Left hindlimb (tissue), 1 donor: ENCODE data around the gene GYS2.
"Not testable (repeated sequence)": the region's sequence is repeated elsewhere in the genome, so short reads cannot be mapped to it uniquely, and the experiment has no call there.

Experiments
- DNase-seq: peaks from one replicate; pipeline ENCODE4 v3.0.0-alpha.2; 2018

The GYS2 gene

GRCh38 chr12:21604245-21605101 lies at the start of gene GYS2:
Gene GYS2 (minus strand): TSS chr12:21604847. CDS start chr12:21604592, 255 bp downstream.
- DNase-seq = no peak

- no peak for DNase-seq
Measured at GRCh38 chr12:21651821-21652220, 47.2 kb upstream of the GYS2 start.

DNA sequence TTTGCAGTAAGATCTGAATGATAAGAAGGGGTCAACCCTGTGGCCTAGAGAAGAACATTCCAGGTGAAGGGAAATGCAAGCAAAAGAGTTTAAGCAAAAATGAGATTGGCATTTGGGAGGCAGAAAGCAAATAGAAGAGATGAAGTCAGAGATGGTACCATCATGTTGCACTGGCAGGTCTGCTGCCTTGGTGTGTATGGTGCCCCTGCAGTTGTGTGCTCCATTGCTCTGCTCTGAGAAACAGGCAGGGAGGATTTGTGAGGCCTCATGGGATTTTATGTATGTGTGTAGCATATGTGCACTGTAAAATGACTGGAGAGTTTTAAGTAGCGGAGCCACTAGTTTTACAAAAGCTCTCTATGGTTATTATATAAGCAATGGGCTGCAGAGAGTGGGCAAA lies 46.4 kb upstream of the GYS2 start:
- DNase-seq = no peak

DNA sequence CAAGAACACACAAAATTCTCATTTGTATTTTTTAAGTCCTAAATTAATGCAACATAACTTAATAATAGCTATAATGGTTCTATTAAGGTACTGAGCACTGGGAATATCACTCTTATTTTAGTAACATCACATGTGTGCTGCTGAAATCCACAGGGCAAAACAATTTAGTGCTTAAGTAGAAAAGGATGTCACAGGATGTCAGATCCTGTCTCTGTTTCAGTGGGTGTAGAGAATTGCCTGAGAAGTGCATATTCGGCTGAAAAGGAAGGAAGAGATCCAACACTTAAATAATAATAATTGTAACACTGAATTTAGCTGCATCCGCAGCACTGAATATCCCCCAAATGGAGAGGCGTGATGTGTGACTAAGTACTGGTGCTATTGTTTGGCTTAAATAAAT lies 44.4 kb upstream of the GYS2 start:
- no peak for DNase-seq

- DNase-seq = no peak
Measured at GRCh38 chr12:21648378-21648777, 43.7 kb upstream of the GYS2 start.

GRCh38 chr12:21647179-21647578 lies 42.5 kb upstream of the GYS2 start:
- DNase-seq = no peak

DNA sequence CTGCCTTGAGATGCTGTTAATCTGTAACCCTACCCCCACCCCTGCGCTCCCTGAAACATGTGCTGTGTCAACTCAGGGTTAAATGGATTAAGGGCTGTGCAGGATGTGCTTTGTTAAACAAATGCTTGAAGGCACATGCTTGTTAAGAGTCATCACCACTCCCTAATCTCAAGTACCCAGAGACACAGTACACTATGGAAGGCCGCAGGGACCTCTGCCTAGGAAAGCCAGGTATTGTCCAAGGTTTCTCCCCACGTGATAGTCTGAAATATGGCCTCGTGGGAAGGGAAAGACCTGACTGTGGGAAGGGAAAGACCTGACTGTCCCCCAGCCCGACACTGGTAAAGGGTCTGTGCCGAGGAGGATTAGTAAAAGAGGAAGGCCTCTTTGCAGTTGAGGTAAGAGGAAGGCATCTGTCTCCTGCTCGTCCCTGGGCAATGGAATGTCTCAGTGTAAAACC lies 40.4 kb upstream of the GYS2 start:
- DNase-seq = not testable (repeated sequence)

- no peak for DNase-seq
Measured at GRCh38 chr12:21644516-21644915, 39.9 kb upstream of the GYS2 start.

- DNase-seq = no peak
Measured at GRCh38 chr12:21643758-21644157, 39.1 kb upstream of the GYS2 start.

GRCh38 chr12:21642707-21643389 lies 38.2 kb upstream of the GYS2 start:
- DNase-seq = no peak

- no peak for DNase-seq
Measured at GRCh38 chr12:21638054-21638891, 33.6 kb upstream of the GYS2 start.

GRCh38 chr12:21634245-21634644 lies 29.6 kb upstream of the GYS2 start:
- DNase-seq = no peak

- no peak for DNase-seq
Measured at GRCh38 chr12:21631367-21631766, 26.7 kb upstream of the GYS2 start.

DNA sequence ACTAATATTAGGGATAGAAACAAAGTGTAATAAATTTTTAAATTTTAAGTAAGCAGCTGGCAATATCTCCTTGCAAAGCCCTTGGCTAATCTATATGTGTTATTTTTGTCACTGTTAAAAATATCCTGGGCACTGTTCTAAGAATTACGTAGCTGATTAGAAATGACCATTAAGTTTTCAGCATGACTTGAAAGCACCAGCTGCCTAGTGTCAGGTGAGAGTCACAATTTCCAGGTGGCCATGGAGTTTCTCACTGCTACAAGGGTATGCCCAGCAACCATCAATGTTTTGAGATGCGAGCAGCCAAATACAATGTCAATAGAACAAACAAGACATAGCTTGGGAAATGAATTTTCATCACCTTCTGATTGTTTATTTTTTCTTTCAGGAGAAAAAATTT lies 23.3 kb upstream of the GYS2 start:
- DNase-seq = no peak

- DNase-seq = no peak
Measured at GRCh38 chr12:21618566-21618965, 13.9 kb upstream of the GYS2 start.

GRCh38 chr12:21617030-21617429 lies 12.4 kb upstream of the GYS2 start:
- no peak for DNase-seq

DNA sequence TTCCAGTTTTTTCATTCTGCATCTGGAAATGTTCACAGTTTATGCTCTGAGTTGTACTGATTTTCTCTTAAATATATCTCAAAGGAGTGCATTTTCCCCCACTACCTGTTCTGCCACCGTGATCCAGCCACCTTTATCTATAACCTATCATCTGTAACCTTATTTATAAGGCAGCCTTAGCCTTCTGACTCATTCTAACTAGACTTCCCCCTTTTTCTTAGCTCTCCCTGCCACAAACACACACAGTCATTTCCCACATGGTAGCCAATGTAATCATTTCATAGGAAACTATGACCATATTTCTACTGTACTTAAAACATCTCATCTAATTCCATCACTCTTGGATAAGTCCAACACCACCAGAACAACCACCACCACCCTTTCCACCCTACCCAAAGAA lies 10.8 kb upstream of the GYS2 start:
- DNase-seq = no peak

GRCh38 chr12:21614506-21614905 lies 9.9 kb upstream of the GYS2 start:
- DNase-seq = no peak

DNA sequence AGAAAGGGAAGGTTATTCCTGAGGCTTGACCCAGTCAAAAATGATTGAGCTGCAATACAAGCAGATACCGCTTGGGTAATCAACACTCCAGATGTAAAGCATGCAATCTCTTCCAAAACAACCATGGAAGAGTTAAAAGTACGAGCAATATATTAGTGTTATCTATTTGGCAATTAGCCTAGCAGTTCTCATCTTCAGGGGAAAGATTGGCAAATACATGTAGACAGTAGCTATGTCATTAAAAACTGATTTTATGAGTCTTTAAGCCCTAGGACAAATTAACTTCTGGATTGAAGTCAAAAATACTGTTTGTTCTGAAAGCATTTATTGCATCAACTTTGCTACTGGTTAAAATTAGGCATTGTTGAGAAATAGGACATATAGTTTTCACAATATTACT lies 9.3 kb upstream of the GYS2 start:
- no peak for DNase-seq

- DNase-seq = no peak
Measured at GRCh38 chr12:21608196-21608595, 3.5 kb upstream of the GYS2 start.

DNA sequence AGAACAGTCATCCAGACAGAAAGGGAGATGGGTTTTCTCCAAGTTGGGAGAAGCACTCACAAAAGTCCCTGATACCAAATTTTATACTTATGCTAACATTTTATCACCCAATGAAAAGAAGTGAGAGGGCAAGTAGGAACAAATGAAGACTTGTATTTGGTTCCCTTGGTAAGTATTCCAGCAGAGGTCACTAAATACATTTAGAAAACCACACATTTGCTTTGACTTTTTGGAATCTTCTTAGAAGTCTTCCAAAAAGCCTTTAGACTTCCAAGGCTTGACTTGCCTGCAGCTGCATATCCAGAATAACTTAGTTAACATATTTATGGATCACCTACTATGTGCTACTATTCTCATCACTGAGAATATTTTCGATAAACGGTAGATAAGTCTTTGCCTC lies 3.1 kb upstream of the GYS2 start:
- DNase-seq = no peak

DNA sequence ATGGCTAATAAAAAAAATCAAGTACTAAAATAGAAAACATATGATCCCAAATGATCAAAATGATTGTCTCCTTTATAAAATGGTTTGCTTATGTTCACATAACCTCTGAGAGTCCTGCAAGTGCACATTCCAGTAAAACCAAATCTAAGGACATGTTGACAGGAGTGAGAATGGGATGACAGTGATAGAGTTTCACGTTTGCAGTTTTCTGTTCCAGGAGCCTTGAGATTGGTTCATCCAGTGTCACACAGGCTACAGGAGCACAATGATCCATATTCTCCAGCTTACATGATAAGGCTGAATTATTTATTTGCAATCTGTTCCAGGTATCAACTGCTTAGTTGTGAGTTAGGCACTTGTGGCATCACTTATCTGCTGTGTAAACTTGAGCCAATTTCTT lies 1.5 kb upstream of the GYS2 start:
- DNase-seq = no peak

- DNase-seq = no peak
Measured at GRCh38 chr12:21602774-21603173, 1.9 kb downstream of the GYS2 start.
